HG03575 (cell line): ENCODE measurements around the gene SCRG1.

Experiments
- ATAC-seq: cut with Tn5 transposase; IDR thresholded peaks from one replicate; pipeline ENCODE4 v1.9.1; 2021; ENCODE audit not compliant: unreplicated experiment, insufficient number of reproducible peaks, low FRiP score; ENCODE audit errors: extremely low read depth

SCRG1 gene

GRCh38 chr4:173414456-173414855 lies 15.5 kb upstream of the SCRG1 start:
- ATAC-seq: no peak

DNA sequence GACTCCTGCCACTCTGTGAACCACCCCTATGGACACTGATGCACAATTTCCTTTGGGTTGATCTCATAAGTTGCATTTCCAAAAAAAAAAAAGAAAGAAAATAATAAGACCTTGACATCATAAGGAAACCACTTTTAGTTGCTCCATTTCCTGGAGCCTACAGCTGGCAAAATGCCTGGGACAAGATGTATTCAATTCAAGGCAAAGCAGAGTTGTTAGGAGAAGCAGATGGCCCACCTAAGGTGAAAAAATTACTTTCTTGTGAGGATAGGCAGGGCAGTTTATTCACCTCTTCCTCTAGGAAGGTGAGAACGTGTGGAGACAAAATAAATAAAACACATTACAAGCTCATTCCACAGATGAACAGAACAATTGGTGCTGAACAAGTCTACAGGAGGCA lies 14.1 kb upstream of the SCRG1 start:
- ATAC-seq: no peak

DNA sequence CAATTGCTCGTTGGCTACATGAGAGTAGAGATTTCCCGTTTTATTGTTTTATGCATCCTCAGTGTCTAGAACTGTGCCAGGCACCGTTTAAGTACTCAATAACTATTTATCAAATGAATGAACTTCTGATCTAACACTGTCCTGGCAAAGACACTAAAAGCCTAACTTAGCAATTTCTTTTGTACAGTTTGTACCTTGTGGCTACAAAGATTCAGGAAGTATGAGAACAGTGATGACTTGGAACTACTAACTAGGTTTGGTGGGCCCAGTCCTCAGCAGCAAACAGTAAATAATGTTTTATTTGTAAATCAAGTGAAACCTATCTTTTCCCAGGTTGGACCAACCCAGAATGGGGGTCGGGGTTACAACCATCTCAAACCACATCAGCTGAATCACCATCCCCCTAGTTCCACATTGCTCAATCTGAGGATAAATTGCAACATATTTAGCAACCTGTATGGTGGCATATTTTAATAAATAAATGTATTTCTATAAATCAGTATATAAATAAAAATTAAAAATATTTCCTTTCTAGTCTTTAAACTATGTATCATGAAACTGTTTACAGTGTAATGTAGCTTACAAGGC lies 12.3 kb upstream of the SCRG1 start:
- no peak for ATAC-seq

GRCh38 chr4:173410079-173410478 lies 11.2 kb upstream of the SCRG1 start:
- no peak for ATAC-seq

DNA sequence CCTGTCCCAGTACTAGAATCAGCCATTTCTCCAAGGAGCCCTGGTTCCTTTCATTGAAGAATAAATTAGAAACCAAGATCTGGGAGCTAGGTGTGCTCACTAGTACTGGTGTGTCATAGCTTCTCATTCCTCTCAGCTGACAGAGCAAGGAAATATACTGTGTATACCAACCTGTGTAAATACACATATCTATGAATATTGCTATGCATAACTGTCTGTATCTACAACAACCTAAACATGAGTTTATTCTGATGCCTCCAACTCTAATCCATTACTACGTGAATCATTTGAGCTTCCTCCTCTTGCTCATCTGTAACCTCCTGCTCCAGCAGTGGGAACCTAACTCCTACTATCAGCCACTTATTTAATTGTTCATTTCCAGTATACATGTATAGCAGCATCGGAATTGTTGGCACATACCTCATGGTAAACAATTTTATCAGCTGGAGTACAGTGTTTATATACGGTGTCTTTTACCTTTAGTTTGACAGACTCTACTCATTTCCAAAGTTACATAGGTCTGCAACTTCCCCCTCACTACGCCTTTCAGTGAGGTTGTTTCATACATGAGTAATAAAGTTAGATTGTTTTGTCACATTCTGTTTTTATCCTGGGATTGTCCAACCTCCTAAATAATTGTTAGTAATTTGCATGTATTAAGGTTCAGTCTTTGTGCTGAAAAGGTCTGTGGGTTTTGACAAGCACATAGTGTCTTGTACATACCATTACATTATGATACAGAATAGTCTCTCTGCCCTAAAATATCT lies 7.1 kb upstream of the SCRG1 start:
- no peak for ATAC-seq

- ATAC-seq: no peak
Measured at GRCh38 chr4:173404296-173404865, 5.5 kb upstream of the SCRG1 start.

GRCh38 chr4:173403051-173403450 lies 4.1 kb upstream of the SCRG1 start:
- no peak for ATAC-seq

GRCh38 chr4:173401063-173401462 lies 2.1 kb upstream of the SCRG1 start:
- ATAC-seq: no peak

GRCh38 chr4:173398220-173398619 lies 696 bp downstream of the SCRG1 start:
- no peak for ATAC-seq

GRCh38 chr4:173397604-173398003 lies 1.3 kb downstream of the SCRG1 start:
- ATAC-seq: no peak

- no peak for ATAC-seq
Measured at GRCh38 chr4:173391701-173392100, 7.2 kb downstream of the SCRG1 start.

DNA sequence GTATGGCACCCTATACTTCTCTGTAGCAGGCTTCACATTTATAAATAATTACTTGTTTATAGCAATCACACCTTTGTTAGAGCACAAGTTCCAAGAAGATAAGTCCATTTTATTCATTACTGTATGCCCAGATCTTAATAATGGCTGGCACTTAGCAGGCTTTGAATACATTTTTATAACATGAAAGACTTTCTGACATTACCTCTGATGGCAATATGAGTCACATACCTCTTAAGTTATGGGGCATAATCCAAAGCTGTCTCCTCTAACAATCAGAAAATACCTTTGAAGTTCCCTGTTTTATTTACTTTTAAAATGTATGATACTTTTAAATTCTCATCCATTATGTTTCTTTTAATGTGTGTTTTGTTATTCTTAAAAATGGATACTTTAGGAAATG lies 12.2 kb downstream of the SCRG1 start:
- no peak for ATAC-seq

DNA sequence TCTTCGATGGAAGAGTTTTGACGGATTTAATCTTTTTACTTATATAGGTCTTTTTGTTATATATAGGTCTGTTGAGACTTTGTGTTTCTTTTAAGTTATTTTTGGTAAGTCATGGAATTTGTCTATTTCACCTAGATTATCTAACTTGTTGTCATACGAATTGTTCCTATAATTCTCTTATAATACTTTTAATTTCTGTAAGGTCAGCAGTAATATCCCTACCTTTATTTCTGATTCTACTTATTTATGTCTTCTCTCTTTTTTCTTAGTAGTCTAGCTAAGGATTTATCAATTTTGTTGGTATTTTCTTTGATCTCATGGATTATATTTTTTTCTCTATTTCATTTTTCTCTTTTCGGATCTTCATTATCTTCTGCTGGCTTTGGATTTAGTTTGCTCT lies 16.6 kb downstream of the SCRG1 start:
- ATAC-seq: no peak

- ATAC-seq: no peak
Measured at GRCh38 chr4:173381610-173382009, 17.3 kb downstream of the SCRG1 start.

DNA sequence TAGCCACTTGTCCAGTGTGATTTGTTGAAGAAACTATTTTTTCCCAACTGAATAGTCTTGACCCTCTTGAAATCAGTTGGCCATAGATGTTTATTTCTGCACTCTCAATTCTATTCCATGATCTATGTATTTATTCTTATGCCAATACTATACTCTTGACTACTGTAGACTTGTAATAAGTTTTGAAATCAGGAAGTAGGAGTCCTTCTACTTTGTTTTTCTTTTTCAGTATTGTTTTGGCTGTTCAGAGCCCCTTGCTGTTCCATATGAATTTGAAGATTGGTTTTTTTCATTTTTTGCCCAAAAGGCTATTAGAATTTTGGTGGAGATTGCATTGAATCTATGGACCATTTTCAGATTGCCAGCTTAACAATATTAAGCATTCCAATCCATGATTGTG lies 17.9 kb downstream of the SCRG1 start:
- ATAC-seq: no peak

DNA sequence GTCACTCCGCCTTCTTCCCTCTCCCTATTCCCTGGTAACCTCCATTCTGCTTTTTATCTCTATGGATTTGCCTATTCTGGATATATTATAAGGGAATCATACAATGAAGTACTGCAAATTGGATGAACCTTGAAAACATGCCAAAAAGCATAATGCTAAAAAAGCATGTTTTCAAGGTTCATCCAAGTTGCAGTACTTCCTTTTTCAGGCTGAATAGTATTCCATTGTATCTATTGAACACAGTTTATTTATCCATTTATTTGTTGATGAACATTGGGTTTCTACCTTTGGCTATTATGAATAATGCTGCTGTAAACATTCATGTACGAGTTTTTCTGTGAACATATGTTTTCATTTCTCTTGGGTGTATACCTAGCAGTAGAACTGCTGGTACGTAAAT lies 19.0 kb downstream of the SCRG1 start:
- ATAC-seq: no peak

- no peak for ATAC-seq
Measured at GRCh38 chr4:173374588-173374987, 24.3 kb downstream of the SCRG1 start.

GRCh38 chr4:173371292-173372192 lies 27.4 kb downstream of the SCRG1 start:
- ATAC-seq: peak; percentile 4

DNA sequence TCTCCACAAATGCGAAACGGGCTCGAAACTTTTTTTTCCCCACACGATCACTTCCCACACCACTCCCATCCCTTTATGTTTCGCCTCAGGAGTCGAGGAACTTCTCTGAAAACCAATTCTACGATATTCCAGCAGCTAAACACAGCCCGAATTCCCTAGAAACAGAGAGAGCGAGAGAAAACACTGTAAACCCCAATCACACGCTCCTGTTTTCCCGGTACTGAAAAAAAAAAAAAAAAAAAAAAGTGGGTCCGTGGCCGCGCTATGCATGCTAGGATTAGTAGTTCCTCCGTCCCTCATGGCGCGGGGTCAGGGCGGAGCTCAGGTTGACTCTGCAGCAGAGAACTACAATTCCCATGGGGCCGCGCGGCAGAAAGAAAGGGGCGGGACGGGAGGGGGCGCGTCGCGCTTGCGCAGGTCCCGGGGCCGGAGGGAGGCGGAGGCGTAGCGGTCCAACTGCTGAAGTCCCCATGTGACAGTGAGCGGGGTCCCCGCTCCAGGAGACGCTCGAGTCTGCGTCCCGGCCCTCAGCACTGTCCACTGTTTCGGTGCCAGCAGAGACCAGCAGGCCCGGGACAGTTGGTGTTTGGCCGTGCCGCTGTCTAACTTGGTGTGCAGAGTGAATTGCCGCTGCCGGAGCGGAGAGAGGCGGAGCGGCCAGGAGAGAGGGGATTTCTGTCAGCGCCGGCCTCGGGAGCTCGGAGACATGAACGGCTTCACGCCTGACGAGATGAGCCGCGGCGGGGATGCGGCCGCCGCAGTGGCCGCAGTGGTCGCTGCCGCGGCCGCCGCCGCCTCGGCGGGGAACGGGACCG lies 28.2 kb downstream of the SCRG1 start, which contains the start of gene SAP30:
Gene SAP30 (plus strand): TSS at position 478 of the 815 bp plus-strand sequence. CDS start 229 bp downstream, at position 707.
- peak; percentile 40 for ATAC-seq
